Stromal cell of bone marrow (primary cell): ENCODE results near the gene QRICH2.
"Not testable (repeated sequence)": the region's sequence is repeated elsewhere in the genome, so short reads cannot be mapped to it uniquely, and the experiment has no call there.

Source experiments
- DNase-seq: peaks from one replicate; pipeline ENCODE4 v3.0.0-alpha.2; 2012; ENCODE audit warnings: low read depth

QRICH2 gene

GRCh38 chr17:76246080-76247066 is 61.7 kb downstream of the QRICH2 start:
- no peak for DNase-seq

GRCh38 chr17:76244721-76245120 is 63.4 kb downstream of the QRICH2 start:
- DNase-seq = not testable (repeated sequence)

- DNase-seq = no peak
Observed at GRCh38 chr17:76243826-76244679, 64.0 kb downstream of the QRICH2 start.

GRCh38 chr17:76241691-76242255 is 66.3 kb downstream of the QRICH2 start:
- DNase-seq = no peak

GRCh38 chr17:76241204-76241538 is 66.9 kb downstream of the QRICH2 start:
- DNase-seq = no peak

- no peak for DNase-seq
Observed at GRCh38 chr17:76240461-76241203, 67.4 kb downstream of the QRICH2 start, which contains the start of gene RNF157. Gene RNF157, minus strand, starts transcription at chr17:76240493. Its CDS starts 253 bp downstream, at chr17:76240240.

GRCh38 chr17:76239538-76240274 is 68.4 kb downstream of the QRICH2 start:
- DNase-seq = no peak

- no peak for DNase-seq
Observed at GRCh38 chr17:76238847-76239537, 69.1 kb downstream of the QRICH2 start.

- no peak for DNase-seq
Observed at GRCh38 chr17:76237859-76238313, 70.2 kb downstream of the QRICH2 start.

GRCh38 chr17:76236603-76237002 is 71.5 kb downstream of the QRICH2 start:
- DNase-seq = no peak

GRCh38 chr17:76235883-76236282 is 72.2 kb downstream of the QRICH2 start:
- no peak for DNase-seq

- no peak for DNase-seq
Observed at GRCh38 chr17:76234354-76234679, 73.8 kb downstream of the QRICH2 start.

GRCh38 chr17:76233588-76234353 is 74.3 kb downstream of the QRICH2 start:
- no peak for DNase-seq

- no peak for DNase-seq
Observed at GRCh38 chr17:76232342-76232741, 75.7 kb downstream of the QRICH2 start.

- DNase-seq = not testable (repeated sequence)
Observed at GRCh38 chr17:76226749-76227148, 81.3 kb downstream of the QRICH2 start.

- not testable (repeated sequence) for DNase-seq
Observed at GRCh38 chr17:76225373-76226086, 82.5 kb downstream of the QRICH2 start.
